Measurements from ENCODE around the gene ZNF687. TPM values are rescaled to one million over a fixed set of nuclear protein-coding genes. Genes with fewer than 3 reads are reported as not detected.
A peak's percentile ranks its signal among the peaks of the same experiment; 100 is the strongest.
"Not testable (repeated sequence)": the region's sequence is repeated elsewhere in the genome, so short reads cannot be mapped to it uniquely, and the experiment has no call there.

The ZNF687 gene
- total RNA-seq (2014; rRNA removed; shearing (Covaris generic)): 17.6 and 22.2 TPM in 2 replicates
- polyA plus RNA-seq (2015; cell fraction: cytosol; rRNA removed): 12.8 and 15.2 TPM in 2 replicates
- 24.1 and 26.4 TPM in 2 replicates for polyA plus RNA-seq (2015; cell fraction: nucleus; rRNA removed)

GRCh38 chr1:151281969-151282882 is at the start of gene ZNF687:
Gene ZNF687 (plus strand): TSS chr1:151282299. CDS start chr1:151286292, 3,993 bp downstream.
- peak; percentile 100 for DNase-seq (ENCODE audit: low read depth)

GRCh38 chr1:151235235-151235634 is 46.9 kb upstream of the ZNF687 start:
- DNase-seq (ENCODE audit: low read depth): no peak

GRCh38 chr1:151237678-151238466 is 44.2 kb upstream of the ZNF687 start:
- DNase-seq (ENCODE audit: low read depth): no peak

GRCh38 chr1:151238467-151238739 is 43.7 kb upstream of the ZNF687 start:
- DNase-seq (ENCODE audit: low read depth): peak; percentile 88

- DNase-seq (ENCODE audit: low read depth): no peak
Measured at GRCh38 chr1:151242442-151242841, 39.7 kb upstream of the ZNF687 start.

GRCh38 chr1:151243683-151244216 is 38.3 kb upstream of the ZNF687 start:
- no peak for DNase-seq (ENCODE audit: low read depth)

GRCh38 chr1:151246786-151247185 is 35.3 kb upstream of the ZNF687 start:
- DNase-seq (ENCODE audit: low read depth): no peak

GRCh38 chr1:151251656-151252470 is 30.2 kb upstream of the ZNF687 start:
- peak; percentile 66 for DNase-seq (ENCODE audit: low read depth)

GRCh38 chr1:151254217-151255213 is 27.6 kb upstream of the ZNF687 start, which contains the start of gene PSMD4:
Gene PSMD4 (plus strand): TSS chr1:151254734. CDS start chr1:151254783, 49 bp downstream.
- DNase-seq (ENCODE audit: low read depth): peak; percentile 94

- DNase-seq (ENCODE audit: low read depth): no peak
Measured at GRCh38 chr1:151255381-151255780, 26.7 kb upstream of the ZNF687 start.

- no peak for DNase-seq (ENCODE audit: low read depth)
Measured at GRCh38 chr1:151259351-151259750, 22.7 kb upstream of the ZNF687 start.

GRCh38 chr1:151265446-151266236 is 16.5 kb upstream of the ZNF687 start:
- DNase-seq (ENCODE audit: low read depth): no peak

- no peak for DNase-seq (ENCODE audit: low read depth)
Measured at GRCh38 chr1:151266315-151266714, 15.8 kb upstream of the ZNF687 start.

GRCh38 chr1:151266821-151267220 is 15.3 kb upstream of the ZNF687 start:
- DNase-seq (ENCODE audit: low read depth): no peak

GRCh38 chr1:151267760-151268159 is 14.3 kb upstream of the ZNF687 start:
- no peak for DNase-seq (ENCODE audit: low read depth)

- DNase-seq (ENCODE audit: low read depth): no peak
Measured at GRCh38 chr1:151273924-151274466, 8.1 kb upstream of the ZNF687 start.

GRCh38 chr1:151275341-151275740 is 6.8 kb upstream of the ZNF687 start:
- DNase-seq (ENCODE audit: low read depth): not testable (repeated sequence)

GRCh38 chr1:151277249-151277648 is 4.8 kb upstream of the ZNF687 start:
- DNase-seq (ENCODE audit: low read depth): no peak
